K562 (cell line): Measurements from ENCODE around the gene POMT1. TPM values are rescaled to one million over a fixed set of nuclear protein-coding genes. Genes with fewer than 3 reads are reported as not detected.

Experiments used
- ARID1B ChIP-seq: fragments of 450-650 bp; IDR thresholded peaks from 2 replicates; pipeline ENCODE4 v1.6.1; 2016; ENCODE audit warnings: antibody characterized with exemption, mild to moderate bottlenecking, inconsistent platforms
- ARID3A ChIP-seq: IDR thresholded peaks from 2 replicates; pipeline ENCODE4 v1.6.1; 2012; ENCODE audit warnings: low read depth, low read length, improper control_type of control experiment, borderline replicate concordance
- CREB1 ChIP-seq, 2 experiments: sonication (generic) in 1 of 2; formaldehyde crosslinking in 1 of 2; IDR thresholded peaks; 2 replicates each; pipeline versions ENCODE4 v1.6.1 to v1.8.0; 2012 to 2022; ENCODE audit warnings: inconsistent platforms in 1 of 2, mild to moderate bottlenecking in 1 of 2, missing genetic modification reagents in 1 of 2, moderate library complexity in 1 of 2
- CTBP1 ChIP-seq: fragments of 450-650 bp; IDR thresholded peaks from 2 replicates; pipeline ENCODE4 v1.6.1; 2016; ENCODE audit warnings: borderline replicate concordance
- ETS1 ChIP-seq: conservative IDR thresholded peaks from 2 replicates; pipeline ENCODE4 v1.6.1; 2011; ENCODE audit warnings: low read depth, mild to moderate bottlenecking, low read length; ENCODE audit not compliant: control insufficient read depth
- FOXP4 ChIP-seq: sonication (generic); formaldehyde crosslinking; IDR thresholded peaks from 2 replicates; pipeline ENCODE4 v1.8.0; 2022; ENCODE audit warnings: mild to moderate bottlenecking, missing genetic modification reagents, borderline replicate concordance
- GATAD2A ChIP-seq: fragments of 450-650 bp; IDR thresholded peaks from 2 replicates; pipeline ENCODE4 v1.6.1; 2017
- HDGF ChIP-seq: fragments of 450-650 bp; IDR thresholded peaks from 2 replicates; pipeline ENCODE4 v1.6.1; 2016
- HLTF ChIP-seq: fragments of 450-650 bp; IDR thresholded peaks from 2 replicates; pipeline ENCODE4 v1.6.1; 2016
- JUNB ChIP-seq: fragments of 450-650 bp; formaldehyde crosslinking; conservative IDR thresholded peaks from 2 replicates; pipeline ENCODE4 v1.4.0; 2020; ENCODE audit warnings: mild to moderate bottlenecking
- KDM2B ChIP-seq: fragments of 250-450 bp; sonication (Bioruptor Pico); IDR thresholded peaks from 2 replicates; pipeline ENCODE4 v1.8.0; 2021; ENCODE audit warnings: mild to moderate bottlenecking, moderate library complexity
- KLF13 ChIP-seq: fragments of 450-650 bp; IDR thresholded peaks from 2 replicates; pipeline ENCODE4 v1.6.1; 2016; ENCODE audit warnings: missing genetic modification characterization, low read depth, mild to moderate bottlenecking, missing compliant biosample characterization, moderate library complexity, borderline replicate concordance
- NBN ChIP-seq: fragments of 450-650 bp; IDR thresholded peaks from 2 replicates; pipeline ENCODE4 v1.6.1; 2016; ENCODE audit warnings: low read depth, mild to moderate bottlenecking
- NCOA6 ChIP-seq: fragments of 450-650 bp; IDR thresholded peaks from 2 replicates; pipeline ENCODE4 v1.6.1; 2017; ENCODE audit warnings: mild to moderate bottlenecking
- NEUROD1 ChIP-seq: fragments of 150-350 bp; IDR thresholded peaks from 2 replicates; pipeline ENCODE4 v1.6.1; 2014; ENCODE audit warnings: borderline replicate concordance, low read length, low read depth; ENCODE audit not compliant: partially characterized antibody
- POLR2A ChIP-seq: fragments of 450-650 bp; conservative IDR thresholded peaks from 2 replicates; pipeline ENCODE4 v1.6.1; 2016
- POLR2G ChIP-seq: fragments of 200-400 bp; formaldehyde crosslinking; IDR thresholded peaks from 2 replicates; pipeline ENCODE4 v1.6.1; 2017; ENCODE audit warnings: low read depth, mild to moderate bottlenecking, antibody characterized with exemption, low read length, moderate library complexity
- PRMT5 ChIP-seq: sonication (generic); formaldehyde crosslinking; IDR thresholded peaks from 2 replicates; pipeline ENCODE4 v1.5.0; 2020; ENCODE audit warnings: missing genetic modification reagents
- TARDBP ChIP-seq: fragments of 450-650 bp; IDR thresholded peaks from 2 replicates; pipeline ENCODE4 v1.6.1; 2016
- TBP ChIP-seq: optimal IDR thresholded peaks from 2 replicates; pipeline ENCODE3; 2011; ENCODE audit warnings: low read depth, low read length, improper control_type of control experiment
- TCF15 ChIP-seq: fragments of 250-450 bp; sonication (Bioruptor Pico); IDR thresholded peaks from 2 replicates; pipeline ENCODE4 v1.8.0; 2022; ENCODE audit warnings: moderate library complexity, mild to moderate bottlenecking, inconsistent platforms
- U2AF1 ChIP-seq: fragments of 200-400 bp; formaldehyde crosslinking; optimal IDR thresholded peaks from 2 replicates; pipeline ENCODE3; 2017; ENCODE audit warnings: mild to moderate bottlenecking, low read depth, low read length, moderate library complexity
- ZBTB17 ChIP-seq: fragments of 450-650 bp; formaldehyde crosslinking; IDR thresholded peaks from 2 replicates; pipeline ENCODE4 v1.4.0; 2020; ENCODE audit warnings: mild to moderate bottlenecking
- ZNF780A ChIP-seq: fragments of 250-450 bp; sonication (Bioruptor Pico); IDR thresholded peaks from 2 replicates; pipeline ENCODE4 v1.5.0; 2021; ENCODE audit warnings: mild to moderate bottlenecking
- polyA plus RNA-seq, 8 experiments: library from polyadenylated mRNA; depleted of rRNA in 4 of 8; stranded (reverse) in 5 of 8; unstranded in 3 of 8; fragments of >200 nt; fragmentation: Nextera tagmentation in 2 of 8; fragmentation: Illumina TruSeq in 1 of 8; extraction: Ambion mirVana in 2 of 8; extraction: Trizol in 1 of 8; gene quantifications; 2 replicates each; pipeline versions ENCODE4 v1.2.1 to v1.2.3, GENCODE V29; 2011 to 2014; ENCODE audit warnings: inconsistent platforms in 1 of 8, missing spikeins in 1 of 8
- total RNA-seq, 7 experiments: library from RNA; depleted of rRNA in 6 of 7; stranded (reverse); fragments of >200 nt in 6 of 7; fragmentation: Illumina TruSeq in 2 of 7; extraction: Trizol in 2 of 7; gene quantifications; 2 replicates each; pipeline versions ENCODE4 v1.2.1 to v1.2.3, GENCODE V29; 2011 to 2021; ENCODE audit warnings: low replicate concordance in 1 of 7

The POMT1 gene
- total and polyA plus RNA-seq, 9 of the 15 experiments (the other 6 are each of a cell fraction or from before 2014, with no cell fraction given): 1.8 to 23.5 (median 14.6) TPM

- TF ChIP-seq NBN (no peak), ZBTB17 (CRISPR knock-in tag) (peak; percentile 100), POLR2G (peak; percentile 85), GATAD2A (peak; percentile 81), TCF15 (CRISPR knock-in tag) (no peak), NCOA6 (peak; percentile 88), TBP (peak; percentile 56), ARID1B (0 out of 2 replicates have a peak, but pooled peaks have one; percentile 9), CTBP1 (peak; percentile 69; the same call in 1 of the 2 replicates), POLR2A (peak; percentile 72; the same call in 1 of the 2 replicates), KDM2B (CRISPR knock-in tag) (0 out of 2 replicates have a peak, but pooled peaks have one; percentile 35), PRMT5 (CRISPR knock-in tag) (no peak), TARDBP (0 out of 2 replicates have a peak, but pooled peaks have one; percentile 53), FOXP4 (CRISPR knock-in tag) (0 out of 2 replicates have a peak, but pooled peaks have one; percentile 27), NEUROD1 (peak; percentile 79), ARID3A (no peak), HLTF (no peak), ETS1 (peak; percentile 89), KLF13 (tag) (peak; percentile 73; the same call in 1 of the 2 replicates), JUNB (CRISPR knock-in tag) (no peak), HDGF (0 out of 2 replicates have a peak, but pooled peaks have one; percentile 48), U2AF1 (peak; percentile 71), CREB1 (IDR thresholded peaks at IDR 0.05) (no peak; the same call in 1 of the 2 replicates), CREB1 (CRISPR knock-in tag; IDR thresholded peaks at IDR 0.05) (peak; percentile 74), ZNF780A (no peak)
These were observed at the start of gene POMT1 (continued) for GRCh38 chr9:131502781-131503625.
